Upper lobe of right lung (tissue), 1 donor: Measurements from ENCODE around the gene MRPL21. TPM values are rescaled to one million over a fixed set of nuclear protein-coding genes. Genes with fewer than 3 reads are reported as not detected.

Experiments
- ATAC-seq: fragments of 200-7000 bp; cut with Tn5 transposase; one replicate; pipeline ENCODE4 v1.9.1; 2020; ENCODE audit warnings: mild to moderate bottlenecking, moderate library complexity
- DNase-seq: peaks from one replicate; pipeline ENCODE4 v3.0.0-alpha.2; 2020
- H3K27ac ChIP-seq: fragments of 200-600 bp; one replicate; pipeline ENCODE4 v1.8.0; 2022
- H3K27me3 ChIP-seq: fragments of 200-600 bp; one replicate; pipeline ENCODE4 v1.8.0; 2022; ENCODE audit warnings: mild to moderate bottlenecking
- H3K36me3 ChIP-seq: fragments of 200-600 bp; one replicate; pipeline ENCODE4 v1.8.0; 2022
- H3K4me1 ChIP-seq: fragments of 200-600 bp; one replicate; pipeline ENCODE4 v1.8.0; 2022
- H3K4me3 ChIP-seq: fragments of 200-600 bp; one replicate; pipeline ENCODE4 v1.8.0; 2022; ENCODE audit warnings: mild to moderate bottlenecking
- H3K9me3 ChIP-seq: fragments of 200-600 bp; one replicate; pipeline ENCODE4 v1.8.0; 2022
- intact Hi-C: fragments of 100-400 bp; cut with DNase I; formaldehyde crosslinking; loops from one replicate; pipeline ENCODE4 v1.11.0; 2022
- total RNA-seq: library from RNA; stranded (reverse); fragmentation: NEBNext Ultra II Directional; extraction: Animal tissue kit (Norgen Biotek cat#: 25700); gene quantifications from one replicate; pipeline ENCODE4 v1.2.1, GENCODE V29; 2021
- TF ChIP-seq, protein P1 (sequence below): fragments of 200-600 bp; IDR thresholded peaks from one replicate; pipeline ENCODE4 v1.8.0; 2022; ENCODE audit warnings: antibody characterized with exemption
- donor health status: DM: no; HTN: yes; CAD: no; lungs with severe emphysema.

Gene MRPL21
- total RNA-seq, 1 donor from 2014 or later, result 36.3 TPM

DNA sequence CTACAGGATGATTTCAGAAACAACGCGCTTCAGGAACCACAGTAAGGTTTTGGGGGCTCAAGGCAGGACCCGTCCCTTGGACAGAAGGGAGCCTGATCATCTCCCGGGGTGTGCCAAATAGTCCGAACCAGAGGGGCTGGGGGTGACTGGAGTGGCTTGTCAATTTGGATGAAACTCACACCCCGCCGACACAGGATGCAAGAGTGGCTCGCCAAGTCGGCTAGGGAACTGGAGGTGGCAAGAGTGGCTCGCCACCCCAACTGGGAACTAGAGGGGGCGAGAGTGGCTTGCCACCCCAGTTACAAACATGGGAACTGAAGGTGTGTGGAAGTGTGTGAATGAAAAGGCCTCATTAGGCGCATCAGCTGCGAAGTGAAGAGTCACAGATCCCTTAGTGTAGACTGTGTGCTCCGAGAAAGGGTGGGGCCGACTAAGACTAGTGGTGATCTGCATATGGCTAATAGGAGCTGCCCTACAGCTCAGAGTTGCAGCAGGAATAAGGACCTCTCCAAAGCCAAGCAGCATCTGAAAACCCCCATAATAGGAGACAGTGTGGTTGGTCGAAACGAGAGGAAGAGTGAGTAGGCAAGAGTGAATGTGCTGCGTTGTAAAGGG, 35.3 kb downstream of the MRPL21 start:
- Histone ChIP-seq H3K4me3 (no peak overlapping the region), H3K9me3 (no peaks in the 10 kb centered on the region), H3K4me1 (peaks cover 2% of the 10 kb centered on the region), H3K27ac (no peak overlapping the region), H3K36me3 (no peaks in the 10 kb centered on the region), H3K27me3 (no peaks in the 10 kb centered on the region)
- TF ChIP-seq, protein P1, sequence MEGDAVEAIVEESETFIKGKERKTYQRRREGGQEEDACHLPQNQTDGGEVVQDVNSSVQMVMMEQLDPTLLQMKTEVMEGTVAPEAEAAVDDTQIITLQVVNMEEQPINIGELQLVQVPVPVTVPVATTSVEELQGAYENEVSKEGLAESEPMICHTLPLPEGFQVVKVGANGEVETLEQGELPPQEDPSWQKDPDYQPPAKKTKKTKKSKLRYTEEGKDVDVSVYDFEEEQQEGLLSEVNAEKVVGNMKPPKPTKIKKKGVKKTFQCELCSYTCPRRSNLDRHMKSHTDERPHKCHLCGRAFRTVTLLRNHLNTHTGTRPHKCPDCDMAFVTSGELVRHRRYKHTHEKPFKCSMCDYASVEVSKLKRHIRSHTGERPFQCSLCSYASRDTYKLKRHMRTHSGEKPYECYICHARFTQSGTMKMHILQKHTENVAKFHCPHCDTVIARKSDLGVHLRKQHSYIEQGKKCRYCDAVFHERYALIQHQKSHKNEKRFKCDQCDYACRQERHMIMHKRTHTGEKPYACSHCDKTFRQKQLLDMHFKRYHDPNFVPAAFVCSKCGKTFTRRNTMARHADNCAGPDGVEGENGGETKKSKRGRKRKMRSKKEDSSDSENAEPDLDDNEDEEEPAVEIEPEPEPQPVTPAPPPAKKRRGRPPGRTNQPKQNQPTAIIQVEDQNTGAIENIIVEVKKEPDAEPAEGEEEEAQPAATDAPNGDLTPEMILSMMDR, result no peak
- DNase-seq, result peak; percentile 40
- intact Hi-C loops, result no loop called here
- no peak for ATAC-seq

DNA sequence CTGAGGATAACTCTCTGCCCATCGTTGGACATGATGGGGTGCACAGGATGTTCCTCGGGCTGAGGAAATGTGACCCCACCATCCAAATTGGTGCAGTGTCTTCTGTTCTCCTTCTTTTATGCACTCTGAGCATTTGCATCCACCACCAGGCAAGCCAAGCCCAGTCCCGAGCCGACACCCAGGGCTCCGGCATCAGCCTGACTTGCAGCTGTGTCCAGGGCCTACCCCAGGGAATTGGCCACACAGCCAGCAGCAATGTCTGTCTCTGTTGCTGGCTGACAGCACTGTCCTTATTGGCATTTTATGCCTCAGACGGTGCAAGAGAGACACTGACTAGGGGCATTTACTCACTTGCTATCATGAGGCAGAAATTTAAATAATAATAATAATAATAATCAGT, 36.6 kb downstream of the MRPL21 start:
- no peak for ATAC-seq
- intact Hi-C loops, result no loop called here
- peaks cover 2% of the 10 kb centered on the region for H3K4me1 ChIP-seq
- no peak overlapping the region for H3K27ac ChIP-seq
- H3K27me3 ChIP-seq, result no peaks in the 10 kb centered on the region
- H3K36me3 ChIP-seq, result no peaks in the 10 kb centered on the region
- DNase-seq, result peak; percentile 29
- H3K4me3 ChIP-seq, result no peak overlapping the region
- TF ChIP-seq, protein P1, result no peak
- no peaks in the 10 kb centered on the region for H3K9me3 ChIP-seq

DNA sequence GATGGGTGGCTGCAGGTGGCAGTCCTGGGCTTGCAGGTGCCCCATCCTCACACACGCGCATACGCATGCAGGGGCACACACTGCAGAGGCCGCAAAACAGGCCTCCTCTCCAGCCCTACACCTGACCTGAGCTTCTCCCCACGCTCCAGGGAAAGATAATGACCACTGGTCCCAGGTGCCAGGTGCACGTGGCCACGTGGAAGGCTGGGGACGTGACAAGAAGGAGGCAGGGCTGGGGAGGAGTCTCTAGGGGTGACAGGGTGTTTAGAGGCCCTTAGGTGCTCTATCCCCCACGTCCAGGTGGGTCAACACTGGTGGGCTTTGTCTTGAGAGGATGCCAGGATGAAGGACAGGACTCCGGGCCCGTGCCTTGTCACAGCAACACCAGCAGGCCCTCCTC, 38.4 kb downstream of the MRPL21 start:
- ATAC-seq (peak; percentile 6), DNase-seq (peak; percentile 60)
- TF ChIP-seq, protein P1, result no peak
- Histone ChIP-seq H3K36me3 (no peaks in the 10 kb centered on the region), H3K4me1 (peaks cover 2% of the 10 kb centered on the region), H3K4me3 (no peak overlapping the region), H3K27me3 (no peaks in the 10 kb centered on the region), H3K27ac (no peak overlapping the region), H3K9me3 (no peaks in the 10 kb centered on the region)
- intact Hi-C loops, result no loop called here

DNA sequence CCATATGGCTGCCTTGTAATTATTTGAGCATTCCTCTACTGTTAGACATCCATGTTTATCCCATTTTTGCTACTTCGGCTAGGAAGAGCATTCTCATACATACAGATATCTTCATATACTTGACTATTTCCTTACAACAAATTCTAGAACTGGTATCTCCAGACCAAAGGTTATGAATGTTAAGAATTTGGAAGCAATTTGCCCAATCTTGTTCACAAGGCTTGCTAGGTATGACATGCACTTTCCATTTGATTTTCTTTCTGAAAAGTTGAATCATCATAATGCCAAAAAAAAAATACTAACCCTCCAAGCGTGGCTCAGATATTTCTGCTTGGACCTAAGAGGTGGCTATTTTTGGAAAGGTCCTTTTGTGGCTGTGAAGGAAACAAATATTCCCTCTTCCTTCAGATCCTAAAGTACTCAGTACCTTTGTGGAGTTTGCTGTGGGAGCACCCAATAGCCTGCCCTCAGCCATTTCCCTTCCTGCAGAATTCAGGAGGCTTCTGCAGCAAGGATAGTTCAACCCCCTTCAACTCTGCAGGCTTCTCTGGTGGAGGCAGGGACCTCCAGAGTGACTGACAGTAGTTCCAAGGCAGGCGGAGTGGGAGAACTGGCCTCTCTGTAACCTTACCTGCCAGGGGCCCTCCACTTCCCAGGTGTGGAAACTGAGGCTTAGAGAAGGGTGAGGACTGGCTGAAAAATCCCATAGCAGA, 39.9 kb downstream of the MRPL21 start:
- H3K4me3 ChIP-seq, result no peak overlapping the region
- TF ChIP-seq, protein P1, result no peak
- H3K27me3 ChIP-seq, result no peaks in the 10 kb centered on the region
- intact Hi-C loops, result no loop called here
- ATAC-seq (no peak), DNase-seq (peak; percentile 18)
- no peak overlapping the region for H3K27ac ChIP-seq
- H3K36me3 ChIP-seq, result no peaks in the 10 kb centered on the region
- no peaks in the 10 kb centered on the region for H3K9me3 ChIP-seq
- H3K4me1 ChIP-seq, result no peaks in the 10 kb centered on the region

DNA sequence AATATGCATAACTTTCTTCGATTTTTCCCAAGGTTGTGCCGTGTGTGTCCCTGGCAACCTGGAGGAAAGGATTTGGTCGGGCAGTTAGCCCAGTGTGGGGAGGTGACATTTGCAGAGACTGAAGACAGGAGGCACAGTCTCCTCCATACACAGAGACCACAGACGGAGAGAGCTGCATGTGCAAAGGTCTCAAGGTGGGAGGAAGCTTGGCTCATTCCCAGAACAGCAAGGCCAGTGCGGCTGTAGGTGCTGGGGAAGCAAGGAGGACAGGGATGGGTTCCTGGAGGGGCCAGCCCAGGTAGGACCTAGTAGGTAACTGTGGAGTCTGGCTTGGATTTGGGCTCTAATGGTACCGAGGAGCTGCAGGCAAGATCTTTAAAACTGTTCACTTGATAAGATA, 41.2 kb downstream of the MRPL21 start:
- Histone ChIP-seq H3K4me3 (no peak overlapping the region), H3K27me3 (no peaks in the 10 kb centered on the region), H3K9me3 (no peaks in the 10 kb centered on the region), H3K27ac (no peak overlapping the region), H3K36me3 (no peaks in the 10 kb centered on the region), H3K4me1 (no peaks in the 10 kb centered on the region)
- TF ChIP-seq, protein P1, result no peak
- ATAC-seq (no peak), DNase-seq (peak; percentile 52)
- intact Hi-C loops, result no loop called here
